AG04450 (cell line): Measurements from ENCODE around the gene RPTOR. TPM values are rescaled to one million over a fixed set of nuclear protein-coding genes. Genes with fewer than 3 reads are reported as not detected.
"Not testable (repeated sequence)": the region's sequence is repeated elsewhere in the genome, so short reads cannot be mapped to it uniquely, and the experiment has no call there.

Experiments
- CTCF ChIA-PET: fragments of 300-600, 350-600 bp; formaldehyde crosslinking; extraction: SDS; loops from one replicate; lab custom pipeline; 2022; ENCODE audit warnings: antibody characterized with exemption, inconsistent platforms; lab: Charles Lee
- POLR2A ChIA-PET: fragments of 350-600 bp; formaldehyde crosslinking; extraction: SDS; loops from one replicate; lab custom pipeline; 2021; ENCODE audit warnings: antibody characterized with exemption, inconsistent platforms; lab: Yijun Ruan, JAX
- DNase-seq: peaks from one replicate; pipeline ENCODE4 v3.0.0-alpha.2; 2011; ENCODE audit warnings: low read depth, low spot score
- H3K27ac ChIP-seq: one replicate; pipeline ENCODE4 v1.5.1; 2012; ENCODE audit warnings: low read depth, low read length, control low read depth
- H3K27me3 ChIP-seq: one replicate; pipeline ENCODE4 v1.6.0; 2012; ENCODE audit warnings: low read length; ENCODE audit not compliant: control insufficient read depth, insufficient read depth
- H3K4me3 ChIP-seq: 2 replicates; pipeline ENCODE4 v1.5.1; 2011; ENCODE audit warnings: mild to moderate bottlenecking, low read depth, low read length, control low read depth
- H3K9me3 ChIP-seq: 2 replicates; pipeline ENCODE4 v1.5.1; 2012; ENCODE audit warnings: low read length; ENCODE audit not compliant: control insufficient read depth, insufficient read depth
- CTCF ChIP-seq: IDR thresholded peaks from 2 replicates; pipeline ENCODE4 v1.5.1; 2011; ENCODE audit warnings: low read depth, low read length, control low read depth, inconsistent platforms
- polyA plus RNA-seq: library from polyadenylated mRNA; depleted of rRNA; stranded (reverse); fragments of >200 nt; gene quantifications from 2 replicates; pipeline ENCODE4 v1.2.3, GENCODE V29; 2011

RPTOR gene
- polyA plus RNA-seq, 1 experiment, result 6.2 TPM

GRCh38 chr17:80577876-80578570 is 33.4 kb downstream of the RPTOR start:
- DNase-seq, result no peak
- Histone ChIP-seq H3K4me3 (no peak overlapping the region), H3K27me3 (no peaks in the 10 kb centered on the region), H3K9me3 (no peaks in the 10 kb centered on the region), H3K27ac (peak overlapping the region; percentile 21)
- ChIA-PET CTCF (interaction anchor here (0.9 kb wide), 1 partner anchor 151 kb away, joined by 4 read pairs; no protein-coding TSS in a partner anchor), POLR2A (no interaction called here)
- no peak for TF ChIP-seq CTCF

- H3K4me3 ChIP-seq, DNase-seq, H3K9me3 ChIP-seq, H3K27ac ChIP-seq, POLR2A ChIA-PET, CTCF ChIA-PET, H3K27me3 ChIP-seq: not testable (repeated sequence)
Observed at GRCh38 chr17:80578668-80579388, 34.2 kb downstream of the RPTOR start.

- POLR2A ChIA-PET, result no interaction called here
- CTCF ChIA-PET, result no interaction called here
Observed at GRCh38 chr17:80582165-80582564, 37.5 kb downstream of the RPTOR start.

GRCh38 chr17:80584176-80584905 is 39.7 kb downstream of the RPTOR start:
- TF ChIP-seq CTCF, result no peak
- H3K9me3 ChIP-seq, result no peaks in the 10 kb centered on the region; the same call in 1 of the 2 replicates
- ChIA-PET POLR2A (no interaction called here), CTCF (interaction anchor here (0.6 to 1.7 kb wide), 2 partner anchors 8 to 10 kb away, joined by 3 to 13 read pairs; no protein-coding TSS in a partner anchor)
- H3K27ac ChIP-seq, result no peak overlapping the region
- no peak overlapping the region for H3K4me3 ChIP-seq
- no peak for DNase-seq
- H3K27me3 ChIP-seq, result no peaks in the 10 kb centered on the region

More at GRCh38 chr17:80582165-80582564, 37.5 kb downstream of the RPTOR start:
- Histone ChIP-seq H3K27ac (no peak overlapping the region), H3K4me3 (no peak overlapping the region), H3K27me3 (no peaks in the 10 kb centered on the region), H3K9me3 (no peaks in the 10 kb centered on the region; the same call in 1 of the 2 replicates)
- TF ChIP-seq CTCF, result no peak
- DNase-seq, result no peak

- Histone ChIP-seq H3K27me3 (no peaks in the 10 kb centered on the region), H3K4me3 (peak overlapping the region; percentile 38), H3K9me3 (no peaks in the 10 kb centered on the region; the same call in 1 of the 2 replicates), H3K27ac (peak overlapping the region; percentile 94)
- CTCF ChIA-PET, result no interaction called here
- no peak for TF ChIP-seq CTCF
- POLR2A ChIA-PET, result interaction anchor here (0.6 to 1.0 kb wide), 3 partner anchors 10 to 247 kb away, joined by 3 to 4 read pairs (median 3); no protein-coding TSS in a partner anchor
- no peak for DNase-seq
Observed at GRCh38 chr17:80585890-80586845, 41.5 kb downstream of the RPTOR start.
